NAMALWA (cell line): Measurements from ENCODE around the gene CAPN14.

Experiments
- DNase-seq: peaks from one replicate; pipeline ENCODE4 v3.0.0-alpha.2; 2015; ENCODE audit warnings: low spot score

The CAPN14 gene

DNA sequence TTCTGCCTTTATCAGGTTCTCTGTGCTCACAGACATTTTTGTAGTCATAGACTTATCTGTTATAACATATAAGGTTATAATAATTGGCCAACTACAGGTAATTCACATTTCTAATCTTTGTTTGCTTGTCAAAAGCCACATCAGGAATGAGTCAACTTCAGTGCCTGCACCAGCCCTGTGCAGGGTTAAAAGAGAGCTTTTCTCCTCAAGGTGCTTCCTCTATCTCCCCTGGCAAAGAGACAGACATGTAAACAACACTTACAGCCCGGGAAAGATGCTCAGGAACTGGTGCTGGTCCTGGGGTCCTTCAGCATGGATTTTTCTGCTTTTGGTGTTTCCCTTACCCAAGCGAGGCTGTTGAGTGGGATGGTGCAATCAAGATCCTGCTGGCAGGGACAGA, 9.0 kb upstream of the CAPN14 start:
- DNase-seq = no peak

DNA sequence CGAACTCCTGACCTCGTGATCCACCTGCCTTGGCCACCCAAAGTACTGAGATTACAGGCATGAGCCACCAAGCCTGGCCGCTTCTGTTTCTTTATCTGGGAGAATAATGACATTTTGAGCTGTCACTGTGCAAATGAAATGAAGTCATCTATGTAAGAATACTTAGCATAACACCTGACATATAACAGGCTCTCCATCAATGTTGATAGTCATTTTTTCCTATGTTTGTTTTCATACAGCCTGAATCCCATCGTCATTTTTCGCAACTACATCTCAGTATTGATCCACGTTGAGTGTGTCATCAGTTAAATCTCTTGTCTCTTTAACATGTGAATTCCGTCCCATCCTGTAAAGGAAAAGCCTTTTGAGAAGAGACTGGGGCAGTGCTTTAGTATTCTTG, 6.4 kb upstream of the CAPN14 start:
- DNase-seq = no peak

DNA sequence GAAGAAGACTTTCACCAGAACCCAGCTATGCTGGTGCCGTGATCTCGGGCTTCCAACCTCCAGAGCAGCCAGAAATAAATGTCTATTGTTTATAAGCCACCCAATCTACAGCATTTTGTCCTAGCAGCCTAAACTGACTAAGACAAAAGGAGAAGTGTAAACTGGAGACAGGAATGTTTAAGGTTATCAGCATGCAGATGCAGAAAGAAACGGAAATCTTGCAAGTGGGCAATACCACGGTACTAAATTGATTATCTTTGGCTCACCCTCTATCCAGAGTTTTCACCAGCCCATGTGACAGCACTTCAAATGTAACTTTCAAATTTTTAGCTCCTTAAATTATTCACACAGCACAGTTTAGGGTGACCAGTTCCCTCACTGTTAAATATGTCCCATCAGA, 5.7 kb upstream of the CAPN14 start:
- no peak for DNase-seq

DNA sequence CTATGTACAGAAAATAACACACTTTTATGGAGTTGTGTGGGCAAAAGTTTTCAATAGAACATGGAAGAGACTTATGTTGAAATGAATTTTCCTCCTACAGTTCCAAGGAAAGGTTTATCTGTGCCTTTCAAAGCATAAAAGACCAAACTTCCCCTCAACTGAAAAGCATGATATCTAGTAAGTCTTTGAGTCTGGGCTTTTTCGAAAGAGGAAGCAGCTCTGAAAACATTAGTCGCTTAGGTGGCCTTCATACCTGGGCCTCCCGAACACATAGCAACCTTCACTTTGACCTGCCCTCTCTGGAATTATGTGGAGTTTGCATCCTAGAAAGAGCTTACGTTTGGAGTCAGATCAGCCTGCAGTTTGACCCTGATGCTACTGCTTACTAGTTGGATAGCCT, 4.8 kb upstream of the CAPN14 start:
- DNase-seq = no peak

DNA sequence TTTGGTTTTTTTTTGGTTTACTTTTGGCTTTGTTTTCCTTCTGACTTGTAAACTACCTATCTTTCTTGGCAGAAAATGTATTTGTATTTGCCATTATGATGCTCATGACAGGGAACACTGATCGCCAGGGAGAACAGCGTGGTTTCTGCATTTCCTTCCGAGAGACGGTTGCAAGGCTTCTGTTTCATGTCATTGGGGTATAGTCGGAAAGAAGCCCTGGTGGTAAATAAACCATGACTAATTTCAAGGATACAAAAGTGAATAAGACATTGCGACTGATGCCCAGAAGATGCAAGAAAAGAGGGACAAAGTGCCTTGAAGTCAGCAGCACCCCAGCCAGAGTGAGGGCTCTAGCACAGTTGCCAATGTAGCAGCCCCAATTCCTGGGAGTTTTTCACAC, 4.2 kb upstream of the CAPN14 start:
- DNase-seq = no peak

- peak; percentile 81 for DNase-seq
Measured at GRCh38 chr2:31219131-31219969, 2.0 kb upstream of the CAPN14 start.

DNA sequence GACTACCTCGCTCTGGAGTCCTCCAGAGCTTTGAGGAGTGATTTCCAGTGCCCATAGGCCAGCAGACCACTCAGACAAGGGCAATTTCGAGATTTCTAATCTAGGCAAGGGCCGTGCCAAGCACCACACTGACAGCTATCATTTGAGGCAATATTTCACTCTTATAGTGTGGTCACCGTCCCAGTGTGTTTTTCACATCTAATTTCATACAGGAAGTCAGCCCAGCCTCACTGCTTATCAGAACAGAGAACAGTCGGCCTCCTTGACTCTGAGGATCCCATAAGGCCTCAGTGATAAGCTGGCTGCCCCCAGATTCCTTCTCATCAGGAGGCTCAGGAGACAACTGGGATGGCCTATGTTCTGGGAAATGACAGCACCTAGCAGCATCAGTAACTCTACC, 581 bp downstream of the CAPN14 start:
- DNase-seq = no peak

DNA sequence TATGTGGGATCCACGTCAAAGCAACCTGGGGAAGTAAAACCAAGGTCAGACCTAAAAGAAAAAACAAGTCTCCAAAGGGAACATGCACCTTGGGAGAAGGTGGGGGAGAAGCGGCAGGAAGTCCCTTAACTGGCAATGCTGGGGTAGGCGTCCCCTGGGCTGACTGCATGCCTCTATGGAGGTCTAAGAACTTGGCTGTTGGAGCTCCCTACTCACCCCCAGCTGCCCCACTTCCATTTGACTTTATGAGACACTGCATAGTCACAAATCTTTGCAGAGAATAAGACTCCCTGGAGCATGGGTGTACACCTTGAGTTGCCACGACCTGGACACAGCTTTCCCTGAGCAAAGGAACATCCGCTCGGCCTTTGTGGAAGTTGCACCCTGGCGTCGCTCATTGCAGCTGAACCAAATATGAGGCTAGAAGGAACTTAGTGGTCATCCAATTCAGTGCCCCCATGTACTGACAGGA, 2.8 kb downstream of the CAPN14 start:
- no peak for DNase-seq

DNA sequence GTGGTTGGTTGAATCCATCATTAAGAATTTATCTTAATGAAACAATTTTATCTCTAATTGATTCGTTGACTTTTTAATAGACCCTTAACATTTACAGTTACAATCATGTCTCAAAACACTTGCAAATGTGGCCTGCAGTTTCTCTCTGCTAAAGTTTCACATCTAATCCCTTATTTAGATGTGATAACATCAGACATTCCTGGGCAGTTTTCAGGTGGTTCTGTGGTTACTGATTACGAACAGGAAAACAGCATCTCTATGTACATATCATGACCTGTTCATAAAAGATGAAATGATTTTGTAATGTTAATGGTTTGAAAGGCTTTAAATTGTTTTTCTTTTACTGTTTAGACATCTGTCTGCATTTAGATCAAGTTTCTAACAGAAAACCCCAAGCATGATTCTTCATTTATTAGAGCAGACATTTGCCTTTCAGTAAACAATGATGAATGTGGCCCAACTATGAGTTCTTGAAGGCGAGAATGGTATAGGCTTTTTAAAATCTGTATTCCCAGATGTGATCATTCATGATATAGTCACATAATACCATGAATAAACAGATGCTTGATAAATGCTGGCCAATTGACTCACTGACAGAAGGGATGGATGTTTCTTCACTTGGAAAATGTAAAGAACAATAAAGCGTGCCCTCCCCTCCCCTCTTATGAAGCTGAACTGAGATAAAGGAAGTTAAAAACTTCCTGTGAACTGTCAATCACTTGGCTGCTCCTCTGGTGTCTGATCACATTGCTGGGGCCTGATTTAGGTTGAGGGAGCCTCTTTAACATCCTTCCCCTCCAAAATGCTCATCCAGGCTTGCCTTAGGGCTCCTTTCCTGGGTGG, 3.5 kb downstream of the CAPN14 start:
- no peak for DNase-seq

GRCh38 chr2:31212659-31213600, 4.4 kb downstream of the CAPN14 start:
- no peak for DNase-seq

GRCh38 chr2:31208240-31208639, 9.1 kb downstream of the CAPN14 start:
- no peak for DNase-seq

DNA sequence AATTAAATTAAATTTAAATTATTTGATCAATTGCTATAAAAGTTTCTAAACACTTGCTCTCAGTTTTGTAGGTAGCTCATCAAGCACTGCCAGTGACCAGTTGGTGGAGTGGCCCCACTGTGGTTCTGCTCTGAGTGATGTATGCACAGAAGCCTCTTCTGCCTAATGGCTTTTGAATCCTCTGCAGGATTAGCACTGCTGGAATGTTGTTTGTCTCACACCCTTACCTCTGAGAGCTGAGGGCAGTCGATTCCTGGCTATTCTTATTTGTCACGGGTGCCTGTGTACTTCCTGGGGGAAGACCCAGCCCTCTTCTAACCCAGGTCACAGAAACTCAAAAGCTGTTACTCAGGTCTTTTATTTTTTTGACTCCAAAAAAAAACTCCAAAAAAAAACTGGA, 9.5 kb downstream of the CAPN14 start:
- DNase-seq = no peak

GRCh38 chr2:31205613-31206012, 11.7 kb downstream of the CAPN14 start:
- no peak for DNase-seq

- DNase-seq = no peak
Measured at GRCh38 chr2:31205186-31205585, 12.1 kb downstream of the CAPN14 start.

DNA sequence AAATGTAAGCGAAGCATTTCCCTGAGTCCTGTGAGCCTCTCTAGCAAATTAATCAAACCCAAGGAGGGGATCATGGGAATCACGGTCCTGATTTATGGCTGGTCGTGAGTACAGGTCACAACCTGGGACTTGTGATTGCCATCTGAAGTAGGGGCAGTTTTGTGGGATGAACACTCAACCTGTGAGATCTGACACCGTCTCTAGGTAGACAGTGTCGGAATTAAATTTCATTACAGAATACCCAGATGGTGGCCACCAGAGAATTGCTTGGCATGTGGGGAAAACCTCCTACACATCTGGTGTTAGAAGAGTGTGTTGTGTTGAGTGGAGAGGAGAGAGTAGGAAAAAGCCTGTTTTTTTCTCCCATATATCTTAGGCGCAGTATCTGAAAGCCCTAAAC, 12.5 kb downstream of the CAPN14 start:
- no peak for DNase-seq

DNA sequence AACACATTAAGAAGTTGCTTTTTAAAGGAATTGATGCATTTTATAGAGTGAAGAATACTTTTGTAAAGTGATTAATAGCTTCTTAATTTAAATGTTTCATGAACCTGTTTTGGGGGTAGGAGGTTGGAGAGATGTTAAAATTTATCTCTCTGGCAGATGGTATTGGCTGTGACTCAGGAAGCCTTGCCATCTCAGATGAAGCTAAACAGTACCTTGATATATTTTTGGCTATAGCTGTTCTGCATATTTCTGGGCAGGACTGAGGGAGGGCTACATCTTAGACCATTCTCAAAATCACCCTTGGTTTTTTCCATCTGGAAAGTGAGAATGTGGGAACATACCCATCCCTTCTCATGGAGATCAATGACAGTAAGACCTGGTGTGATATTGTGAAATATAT, 13.4 kb downstream of the CAPN14 start:
- DNase-seq = no peak

DNA sequence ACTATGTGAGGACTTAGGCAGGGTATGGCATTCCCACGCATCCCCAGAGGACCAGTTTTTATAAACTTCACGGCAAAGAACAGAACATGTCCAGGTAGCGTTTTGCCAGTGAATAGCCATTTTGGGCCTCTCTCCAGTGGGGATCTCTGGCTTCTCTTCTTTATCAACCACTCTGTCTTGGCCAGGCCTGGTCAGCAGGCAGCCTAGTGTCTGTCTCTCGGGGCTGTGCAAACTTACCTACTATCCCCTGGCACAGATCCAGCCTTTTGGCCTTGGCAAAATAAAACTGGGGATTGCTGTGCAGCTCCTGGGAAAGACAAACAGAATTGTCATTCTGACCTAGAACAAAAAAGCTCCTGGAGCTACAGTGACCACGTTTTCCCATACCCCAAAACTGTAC, 14.5 kb downstream of the CAPN14 start:
- DNase-seq = no peak

GRCh38 chr2:31202041-31202440, 15.3 kb downstream of the CAPN14 start:
- DNase-seq = no peak

DNA sequence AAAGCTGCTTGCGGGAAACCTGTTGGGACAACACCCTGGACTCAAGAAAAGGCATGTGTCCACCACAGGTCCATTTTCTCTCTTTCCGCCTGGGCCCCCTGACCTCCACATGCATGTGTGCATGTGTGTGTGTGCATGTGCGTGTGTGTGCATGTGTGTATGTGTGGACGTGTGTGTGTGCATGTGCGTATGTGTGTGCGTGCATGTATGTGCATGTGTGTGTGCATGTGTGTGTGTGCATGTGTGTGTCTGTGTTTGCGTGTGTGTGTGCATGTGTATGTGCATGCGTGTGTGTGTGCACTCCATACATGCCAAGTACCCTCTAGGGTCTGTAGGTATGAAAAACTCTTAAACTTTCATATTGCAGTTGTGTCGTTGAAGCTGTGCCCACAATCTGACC, 16.3 kb downstream of the CAPN14 start:
- DNase-seq = no peak

GRCh38 chr2:31199206-31199605, 18.1 kb downstream of the CAPN14 start:
- no peak for DNase-seq

GRCh38 chr2:31197669-31198068, 19.6 kb downstream of the CAPN14 start:
- no peak for DNase-seq

DNA sequence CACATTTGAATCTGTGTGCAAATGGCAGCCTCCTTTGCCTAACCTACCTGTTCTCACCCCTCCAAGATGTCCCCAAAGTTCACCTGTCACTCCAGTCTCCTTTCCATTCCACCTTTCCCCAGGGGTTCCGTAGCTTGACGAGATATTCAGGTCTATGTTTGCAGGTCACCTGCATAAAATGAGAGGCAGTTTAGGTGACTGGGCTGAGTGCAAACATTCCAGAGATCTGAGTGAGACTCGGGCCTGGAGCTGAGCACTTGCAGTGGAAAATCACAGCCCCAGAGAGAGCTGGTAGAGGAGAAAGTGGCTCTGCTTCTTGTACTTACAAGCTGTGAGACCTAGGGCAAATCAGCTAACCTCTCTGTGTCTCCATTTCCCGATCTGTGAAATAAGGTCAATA, 20.1 kb downstream of the CAPN14 start:
- no peak for DNase-seq
